HepG2 (cell line): ENCODE measurements around the gene LDLRAD3. TPM values are rescaled to one million over a fixed set of nuclear protein-coding genes. Genes with fewer than 3 reads are reported as not detected.

Experiments
- ATAC-seq: fragments of 200-7000 bp; cut with Tn5 transposase; 3 replicates; pipeline ENCODE4 v1.9.1; 2020; ENCODE audit warnings: mild to moderate bottlenecking, moderate library complexity
- BruUV-seq: library from RNA; stranded (reverse); fragments of 400-500 nt; replicated peaks from 2 replicates; lab custom pipeline; 2021; lab: Mats Ljungman, UMichigan
- CTCF ChIA-PET: fragments of 300-600 bp; formaldehyde crosslinking; extraction: SDS; loops from one replicate; lab custom pipeline; 2021; ENCODE audit warnings: low total read pairs, inconsistent platforms, low intra/inter-chr PET ratio; lab: Yijun Ruan, JAX
- POLR2A ChIA-PET: fragments of 350-600 bp; sonication (Branson Sonifier 250); formaldehyde crosslinking; loops from one replicate; lab custom pipeline; 2020; ENCODE audit warnings: antibody characterized with exemption, inconsistent platforms; lab: Yijun Ruan, JAX
- DNase-seq: peaks from one replicate; pipeline ENCODE4 v3.0.0-alpha.2; 2015; ENCODE audit warnings: low spot score
- FAIRE-seq: peaks from 3 replicates; lab custom pipeline; 2011; peaks lifted over from hg19 to GRCh38; lab: Jason Lieb, UNC
- H2AFZ ChIP-seq: one replicate; pipeline ENCODE4 v1.6.1; 2011; ENCODE audit warnings: low read length, inconsistent platforms
- H3K27ac ChIP-seq: fragments of 300-600 bp; 3 replicates; pipeline ENCODE4 v1.8.0; 2011; ENCODE audit warnings: mixed run types, mild to moderate bottlenecking, mixed read lengths, low read length, inconsistent platforms; ENCODE audit not compliant: insufficient read depth; ENCODE audit errors: extremely low read length
- H3K27me3 ChIP-seq, 2 experiments: fragments of 200-600 bp in 1 of 2; 2 replicates in 1 of 2; 3 replicates in 1 of 2; pipeline versions ENCODE4 v1.6.0 to v1.8.0; 2011; ENCODE audit warnings: low read length in 2 of 2, mild to moderate bottlenecking in 2 of 2, moderate library complexity in 2 of 2, inconsistent platforms in 1 of 2; ENCODE audit not compliant: insufficient read depth in 2 of 2, control insufficient read depth in 1 of 2
- H3K36me3 ChIP-seq, 2 experiments: fragments of 200-600 bp in 1 of 2; replicated peaks in 1 of 2; 2 replicates in 1 of 2; 3 replicates in 1 of 2; pipeline versions ENCODE4 v1.5.1 to v1.8.0; 2011; ENCODE audit warnings: low read length in 2 of 2, inconsistent platforms in 1 of 2; ENCODE audit not compliant: insufficient read depth in 2 of 2, control insufficient read depth in 1 of 2
- H3K4me1 ChIP-seq: 2 replicates; pipeline ENCODE4 v1.5.1; 2012; ENCODE audit warnings: low read length, inconsistent platforms; ENCODE audit not compliant: insufficient read depth
- H3K4me2 ChIP-seq: 2 replicates; pipeline ENCODE4 v1.6.0; 2011; ENCODE audit warnings: low read depth, low read length, inconsistent platforms
- H3K4me3 ChIP-seq, 3 experiments: fragments of 200-600 bp in 1 of 3; sonication (generic), shearing (Covaris generic) in 1 of 3; replicated peaks in 1 of 3; 2 replicates each; pipeline ENCODE4 v1.5.1; 2011 to 2016; ENCODE audit warnings: low read length in 3 of 3, inconsistent platforms in 2 of 3, low read depth in 2 of 3, mild to moderate bottlenecking in 2 of 3, control low read depth in 1 of 3, mixed read lengths in 1 of 3; ENCODE audit not compliant: insufficient read depth in 1 of 3
- H3K79me2 ChIP-seq: one replicate; pipeline ENCODE4 v1.6.1; 2011; ENCODE audit warnings: low read length, inconsistent platforms; ENCODE audit not compliant: insufficient read depth
- H3K9ac ChIP-seq: 2 replicates; pipeline ENCODE4 v1.6.0; 2011; ENCODE audit warnings: mild to moderate bottlenecking, low read depth, low read length, inconsistent platforms; ENCODE audit not compliant: insufficient read depth
- H3K9me3 ChIP-seq: 2 replicates; pipeline ENCODE4 v1.5.1; 2012; ENCODE audit warnings: mild to moderate bottlenecking, low read length
- H4K20me1 ChIP-seq: 2 replicates; pipeline ENCODE4 v1.6.0; 2011; ENCODE audit warnings: inconsistent platforms, mild to moderate bottlenecking, low read length, moderate library complexity; ENCODE audit not compliant: insufficient read depth
- BCL3 ChIP-seq: sonication (generic); formaldehyde crosslinking; IDR thresholded peaks from 2 replicates; pipeline ENCODE4 v1.5.1; 2020; ENCODE audit warnings: mild to moderate bottlenecking, missing genetic modification reagents, moderate library complexity
- FOSL2 ChIP-seq: sonication (generic); formaldehyde crosslinking; IDR thresholded peaks from 2 replicates; pipeline ENCODE4 v1.4.0; 2020; ENCODE audit warnings: missing genetic modification reagents
- HNF4A ChIP-seq: sonication (generic); formaldehyde crosslinking; IDR thresholded peaks from 2 replicates; pipeline ENCODE4 v1.4.0; 2020; ENCODE audit warnings: missing genetic modification reagents
- NRL ChIP-seq: sonication (generic); formaldehyde crosslinking; IDR thresholded peaks from 2 replicates; pipeline ENCODE4 v1.5.0; 2020; ENCODE audit warnings: missing genetic modification reagents, mild to moderate bottlenecking, moderate library complexity, borderline replicate concordance
- PAWR ChIP-seq: sonication (generic); formaldehyde crosslinking; IDR thresholded peaks from 2 replicates; pipeline ENCODE4 v1.4.0; 2020; ENCODE audit warnings: missing genetic modification reagents, mild to moderate bottlenecking, borderline replicate concordance
- SRSF9 ChIP-seq: fragments of 200-400 bp; formaldehyde crosslinking; IDR thresholded peaks from 2 replicates; pipeline ENCODE4 v1.6.1; 2018; ENCODE audit warnings: borderline replicate concordance, mild to moderate bottlenecking, low read depth, low read length; ENCODE audit not compliant: insufficient read depth, poor library complexity, severe bottlenecking
- TARDBP ChIP-seq: sonication (generic); formaldehyde crosslinking; IDR thresholded peaks from 2 replicates; pipeline ENCODE4 v1.8.0; 2022; ENCODE audit warnings: mild to moderate bottlenecking, missing genetic modification reagents
- ZC3H4 ChIP-seq: sonication (generic); formaldehyde crosslinking; IDR thresholded peaks from 2 replicates; pipeline ENCODE4 v1.4.0; 2020; ENCODE audit warnings: missing genetic modification reagents, borderline replicate concordance
- ZNF614 ChIP-seq: IDR thresholded peaks from 2 replicates; pipeline ENCODE4 v1.6.1; 2018; ENCODE audit warnings: missing biosample characterization, missing genetic modification reagents, inconsistent platforms, borderline replicate concordance
- ZNF703 ChIP-seq: sonication (generic); formaldehyde crosslinking; IDR thresholded peaks from 2 replicates; pipeline ENCODE4 v1.5.1; 2020; ENCODE audit warnings: missing genetic modification reagents, mild to moderate bottlenecking, moderate library complexity, borderline replicate concordance
- WGBS: methylation state at CpG from one replicate; pipeline ENCODE4 v1.1.6; 2017; ENCODE audit warnings: low lambda C conversion rate; 5-methylcytosine and 5-hydroxymethylcytosine counted together
- in situ Hi-C: cut with HindIII; loops from 2 replicates; pipeline ENCODE4 v1.10.0; 2017; ENCODE audit warnings: low pct_unique_long_range_greater_than_20kb; ENCODE audit not compliant: extremely low pct_ligation_motif_present
- intact Hi-C: fragments of 100-400 bp; cut with micrococcal nuclease; formaldehyde crosslinking; loops from one replicate; pipeline ENCODE4 v1.10.0; 2022; ENCODE audit not compliant: unreplicated experiment
- polyA plus RNA-seq, 8 experiments: library from polyadenylated mRNA; depleted of rRNA in 3 of 8; stranded (reverse) in 7 of 8; unstranded in 1 of 8; fragments of >200 nt; fragmentation: Illumina TruSeq in 4 of 8; extraction: Trizol in 4 of 8; gene quantifications; 2 replicates each; pipeline versions ENCODE4 v1.2.1 to v1.2.3, GENCODE V29; 2011 to 2016; ENCODE audit warnings: low read depth in 4 of 8, missing spikeins in 1 of 8, mixed read lengths in 1 of 8; ENCODE audit not compliant: insufficient read depth in 1 of 8
- total RNA-seq, 5 experiments: library from RNA; depleted of rRNA; stranded (reverse); fragments of >200 nt; fragmentation: Illumina TruSeq; extraction: Trizol; gene quantifications; 2 replicates each; pipeline ENCODE4 v1.2.3, GENCODE V29; 2016; ENCODE audit warnings: low read depth in 1 of 5

LDLRAD3 gene
- total and polyA plus RNA-seq, 2 of the 13 experiments (the other 11 are each of a cell fraction or from before 2014, with no cell fraction given), result 0.50 to 0.60 TPM

GRCh38 chr11:36234825-36235224, 291.0 kb downstream of the LDLRAD3 start:
- no peaks in the 10 kb centered on the region for H3K9me3 ChIP-seq
- ChIA-PET CTCF (no interaction called here), POLR2A (no interaction called here)
- no peak overlapping the region for H3K27ac ChIP-seq
- H3K4me2 ChIP-seq, result no peak overlapping the region
- BruUV-seq, result no TSS peak
- no peaks in the 10 kb centered on the region for H3K27me3 ChIP-seq
- H3K36me3 ChIP-seq, result no peaks in the 10 kb centered on the region
- DNase-seq (no peak), FAIRE-seq (no peak), ATAC-seq (no peak)
- intact Hi-C loops (loop anchor here (1.0 kb wide), 1 partner anchor 44 kb away; no protein-coding TSS in a partner anchor), in situ Hi-C loops (no loop called here)
- no peaks in the 10 kb centered on the region for H3K4me1 ChIP-seq
- no peaks in the 10 kb centered on the region for H3K79me2 ChIP-seq
- no peak overlapping the region for H3K9ac ChIP-seq
- 48% methylated on average over 2 of the region's 2 CpGs for WGBS
- H4K20me1 ChIP-seq, result no peaks in the 10 kb centered on the region
- H3K4me3 ChIP-seq, result no peak overlapping the region
- no peak for TF ChIP-seq BCL3 (CRISPR knock-in tag)
- no peak for TF ChIP-seq SRSF9
- TF ChIP-seq ZC3H4 (CRISPR knock-in tag), result no peak
- no peak for TF ChIP-seq NRL (CRISPR knock-in tag)
- TF ChIP-seq TARDBP (CRISPR knock-in tag), result no peak
- H2AFZ ChIP-seq, result no peak overlapping the region

- in situ Hi-C loops, result no loop called here
- H3K36me3 ChIP-seq, result no peaks in the 10 kb centered on the region
- intact Hi-C loops, result loop anchor here (1.0 kb wide), 1 partner anchor 44 kb away; no protein-coding TSS in a partner anchor
- H3K9me3 ChIP-seq, result no peaks in the 10 kb centered on the region
- BruUV-seq, result no TSS peak
- no peak for TF ChIP-seq HNF4A
- TF ChIP-seq ZNF614, result no peak
- TF ChIP-seq FOSL2, result peak; percentile 73
- TF ChIP-seq ZNF703 (CRISPR knock-in tag), result no peak
- no peak for TF ChIP-seq PAWR (CRISPR knock-in tag)
- no peak overlapping the region for H3K27ac ChIP-seq
- H3K9ac ChIP-seq, result no peak overlapping the region
- H3K4me1 ChIP-seq, result no peaks in the 10 kb centered on the region
- H2AFZ ChIP-seq, result no peak overlapping the region
- WGBS, result 37% methylated on average over 3 of the region's 3 CpGs
- H3K4me2 ChIP-seq, result no peak overlapping the region
- DNase-seq (peak; percentile 5), FAIRE-seq (no peak), ATAC-seq (no peak)
- ChIA-PET CTCF (no interaction called here), POLR2A (no interaction called here)
- H3K79me2 ChIP-seq, result no peaks in the 10 kb centered on the region
- H3K4me3 ChIP-seq, result no peak overlapping the region
- H3K27me3 ChIP-seq, result no peaks in the 10 kb centered on the region
- H4K20me1 ChIP-seq, result no peaks in the 10 kb centered on the region
These were observed 291.9 kb downstream of the LDLRAD3 start for GRCh38 chr11:36235750-36236149.
